Calu3 (cell line): ENCODE data around the gene RNF130. TPM values are rescaled to one million over a fixed set of nuclear protein-coding genes. Genes with fewer than 3 reads are reported as not detected.

Experiments used
- BruUV-seq: library from RNA; stranded (reverse); fragments of 400-500 nt; replicated peaks from 2 replicates; lab custom pipeline; 2021; lab: Mats Ljungman, UMichigan
- CTCF ChIA-PET: fragments of 300-600 bp; sonication (Branson Sonifier 250); formaldehyde crosslinking; loops from one replicate; lab custom pipeline; 2022; ENCODE audit warnings: antibody characterized with exemption; lab: Charles Lee
- DNase-seq: peaks from one replicate; pipeline ENCODE4 v3.0.0; 2022
- H3K27ac Mint-ChIP-seq: one replicate; pipeline ENCODE4 v1.8.0; 2022; ENCODE audit warnings: mixed read lengths; ENCODE audit not compliant: unreplicated experiment
- H3K27me3 Mint-ChIP-seq: one replicate; pipeline ENCODE4 v1.8.0; 2022; ENCODE audit warnings: mixed read lengths; ENCODE audit not compliant: unreplicated experiment
- H3K36me3 Mint-ChIP-seq: one replicate; pipeline ENCODE4 v1.8.0; 2022; ENCODE audit warnings: mild to moderate bottlenecking, moderate library complexity, mixed read lengths; ENCODE audit not compliant: insufficient read depth, unreplicated experiment
- H3K4me1 Mint-ChIP-seq: one replicate; pipeline ENCODE4 v1.8.0; 2022; ENCODE audit warnings: mild to moderate bottlenecking, low read depth, mixed read lengths; ENCODE audit not compliant: unreplicated experiment
- H3K4me3 Mint-ChIP-seq: one replicate; pipeline ENCODE4 v1.8.0; 2022; ENCODE audit warnings: mild to moderate bottlenecking, low read depth, moderate library complexity, mixed read lengths; ENCODE audit not compliant: unreplicated experiment
- H3K9me3 Mint-ChIP-seq: one replicate; pipeline ENCODE4 v1.8.0; 2022; ENCODE audit warnings: low read depth, mixed read lengths; ENCODE audit not compliant: unreplicated experiment
- intact Hi-C: fragments of 100-400 bp; cut with micrococcal nuclease; formaldehyde crosslinking; loops from one replicate; pipeline ENCODE4 v1.10.0; 2022; ENCODE audit not compliant: unreplicated experiment
- total RNA-seq: library from RNA; stranded (reverse); gene quantifications from 2 replicates; pipeline ENCODE4 v1.2.3, GENCODE V29; 2022
- TF ChIP-seq, protein P1 (sequence below): fragments of 200-600 bp; IDR thresholded peaks from one replicate; pipeline ENCODE4 v1.8.0; 2022; ENCODE audit warnings: antibody characterized with exemption; ENCODE audit not compliant: unreplicated experiment

RNF130 gene
- total RNA-seq, 1 experiment from 2014 or later = 34.0 TPM

DNA sequence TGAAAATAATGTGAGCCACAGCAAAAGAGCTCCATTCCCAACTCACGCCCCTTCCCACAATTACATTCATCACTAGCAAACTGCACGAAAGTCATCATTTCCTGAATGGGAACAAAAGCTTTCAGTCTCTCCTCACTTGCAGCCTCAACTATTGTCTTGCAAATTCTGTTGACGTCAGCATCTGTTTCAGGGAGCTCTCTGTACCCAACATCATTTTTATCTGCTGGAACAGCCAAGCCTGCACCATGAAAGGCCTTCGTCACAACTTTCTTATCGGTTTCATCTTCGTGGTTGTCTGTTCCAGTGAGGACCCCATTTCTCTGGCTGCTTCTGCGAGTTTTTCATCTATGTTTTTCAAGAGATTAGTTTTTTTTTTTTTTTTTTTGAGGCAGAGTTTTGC, 14.3 kb upstream of the RNF130 start:
- peaks cover 26% of the 10 kb centered on the region for H3K27me3 Mint-ChIP-seq
- peaks cover 13% of the 10 kb centered on the region for H3K36me3 Mint-ChIP-seq
- no peaks in the 10 kb centered on the region for H3K9me3 Mint-ChIP-seq
- BruUV-seq = no TSS peak
- no peak overlapping the region for H3K27ac Mint-ChIP-seq
- CTCF ChIA-PET = interaction anchor here (0.7 kb wide), 2 partner anchors 203 to 1525 kb away, joined by 3 read pairs; no protein-coding TSS in a partner anchor
- peak overlapping the region; percentile 24 for H3K4me3 Mint-ChIP-seq
- intact Hi-C loops = loop anchor here (10.0 kb wide), 1 partner anchor 171 kb away; no protein-coding TSS in a partner anchor
- DNase-seq = no peak
- TF ChIP-seq, protein P1, sequence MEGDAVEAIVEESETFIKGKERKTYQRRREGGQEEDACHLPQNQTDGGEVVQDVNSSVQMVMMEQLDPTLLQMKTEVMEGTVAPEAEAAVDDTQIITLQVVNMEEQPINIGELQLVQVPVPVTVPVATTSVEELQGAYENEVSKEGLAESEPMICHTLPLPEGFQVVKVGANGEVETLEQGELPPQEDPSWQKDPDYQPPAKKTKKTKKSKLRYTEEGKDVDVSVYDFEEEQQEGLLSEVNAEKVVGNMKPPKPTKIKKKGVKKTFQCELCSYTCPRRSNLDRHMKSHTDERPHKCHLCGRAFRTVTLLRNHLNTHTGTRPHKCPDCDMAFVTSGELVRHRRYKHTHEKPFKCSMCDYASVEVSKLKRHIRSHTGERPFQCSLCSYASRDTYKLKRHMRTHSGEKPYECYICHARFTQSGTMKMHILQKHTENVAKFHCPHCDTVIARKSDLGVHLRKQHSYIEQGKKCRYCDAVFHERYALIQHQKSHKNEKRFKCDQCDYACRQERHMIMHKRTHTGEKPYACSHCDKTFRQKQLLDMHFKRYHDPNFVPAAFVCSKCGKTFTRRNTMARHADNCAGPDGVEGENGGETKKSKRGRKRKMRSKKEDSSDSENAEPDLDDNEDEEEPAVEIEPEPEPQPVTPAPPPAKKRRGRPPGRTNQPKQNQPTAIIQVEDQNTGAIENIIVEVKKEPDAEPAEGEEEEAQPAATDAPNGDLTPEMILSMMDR = no peak
- H3K4me1 Mint-ChIP-seq = peaks cover 18% of the 10 kb centered on the region

DNA sequence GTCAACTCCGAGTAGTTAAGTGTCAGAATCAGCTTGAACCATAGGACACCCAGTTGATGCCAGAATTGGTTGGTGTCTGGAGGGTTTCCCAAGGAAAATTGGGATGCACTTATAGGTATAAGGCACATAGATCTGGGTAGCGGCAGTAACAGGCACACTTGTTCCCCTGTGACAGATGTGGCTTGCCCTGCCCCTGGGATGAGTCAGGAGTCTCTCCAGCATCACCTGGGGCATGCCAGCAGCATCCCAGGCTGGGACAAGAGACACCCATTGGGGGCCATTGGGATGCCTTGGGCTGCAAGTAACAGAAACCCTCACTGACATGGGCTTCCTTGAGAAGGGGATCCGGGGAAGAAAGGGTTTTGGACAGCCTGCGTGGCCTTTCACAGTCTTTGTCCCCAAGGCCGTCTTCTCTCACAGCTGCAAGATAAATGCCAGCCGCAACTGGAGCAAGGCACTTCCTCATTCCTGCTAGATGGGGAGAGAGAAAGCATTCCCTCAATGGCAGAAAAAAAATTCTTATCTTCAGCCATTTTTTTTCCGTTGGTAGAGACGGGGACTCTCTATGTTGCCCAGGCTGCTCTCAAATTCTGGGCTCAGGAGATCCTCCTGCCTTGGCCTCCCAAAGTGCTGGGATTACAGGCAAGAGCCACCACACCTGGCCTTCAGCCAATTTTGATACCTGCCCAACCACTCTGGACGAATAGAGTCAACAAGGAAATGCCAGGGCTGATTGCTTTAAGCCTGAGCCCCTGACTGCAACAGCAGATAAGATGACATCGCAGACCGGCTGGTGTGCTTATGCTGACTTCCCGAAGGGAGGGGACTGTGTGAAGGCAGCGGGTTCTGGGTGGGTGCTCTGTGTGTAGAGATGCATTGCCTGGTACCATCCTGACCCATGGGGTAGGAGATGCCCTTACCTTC, 13.3 kb upstream of the RNF130 start:
- Mint-ChIP-seq H3K27me3 (peaks cover 35% of the 10 kb centered on the region), H3K4me3 (peak overlapping the region; percentile 24), H3K36me3 (peaks cover 6% of the 10 kb centered on the region), H3K27ac (no peak overlapping the region), H3K4me1 (peaks cover 18% of the 10 kb centered on the region), H3K9me3 (no peaks in the 10 kb centered on the region)
- no TSS peak for BruUV-seq
- TF ChIP-seq, protein P1 = no peak
- CTCF ChIA-PET = no interaction called here
- intact Hi-C loops = loop anchor here (10.0 kb wide), 1 partner anchor 170 kb away; no protein-coding TSS in a partner anchor
- DNase-seq = peak; percentile 86

DNA sequence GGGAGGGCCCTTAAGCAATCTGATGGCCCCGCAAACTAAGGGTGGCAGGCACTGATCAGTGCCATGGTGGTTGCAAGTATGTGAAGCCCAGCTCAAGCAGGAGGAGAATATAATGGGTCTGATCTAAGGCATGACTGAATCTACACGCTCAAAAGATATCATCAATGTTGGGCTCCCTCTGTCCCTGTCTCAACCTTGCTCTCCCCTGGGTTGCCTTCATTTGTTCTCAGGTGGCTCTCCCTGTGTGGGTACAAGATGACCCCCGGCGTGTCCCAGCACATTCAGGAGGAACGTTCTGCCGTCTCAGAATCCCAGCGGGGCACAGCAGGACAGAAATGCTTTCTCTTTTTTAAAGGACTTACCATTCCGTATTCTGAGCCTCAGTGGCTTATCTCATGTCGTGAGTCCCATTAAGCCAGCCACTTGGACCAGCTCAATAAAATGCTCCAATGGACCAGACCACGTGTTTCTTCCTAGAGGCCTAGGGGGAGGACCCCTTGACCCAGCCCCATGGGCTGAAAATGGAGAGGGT, 12.0 kb upstream of the RNF130 start:
- intact Hi-C loops = loop anchor here (10.0 kb wide), 1 partner anchor 169 kb away; no protein-coding TSS in a partner anchor
- CTCF ChIA-PET = interaction anchor here (1.0 kb wide), 1 partner anchor 320 kb away, joined by 3 read pairs; no protein-coding TSS in a partner anchor
- Mint-ChIP-seq H3K9me3 (no peaks in the 10 kb centered on the region), H3K36me3 (no peaks in the 10 kb centered on the region), H3K27ac (no peak overlapping the region), H3K27me3 (peaks cover 49% of the 10 kb centered on the region), H3K4me3 (no peak overlapping the region), H3K4me1 (peaks cover 18% of the 10 kb centered on the region)
- no peak for DNase-seq
- no TSS peak for BruUV-seq
- TF ChIP-seq, protein P1 = no peak

DNA sequence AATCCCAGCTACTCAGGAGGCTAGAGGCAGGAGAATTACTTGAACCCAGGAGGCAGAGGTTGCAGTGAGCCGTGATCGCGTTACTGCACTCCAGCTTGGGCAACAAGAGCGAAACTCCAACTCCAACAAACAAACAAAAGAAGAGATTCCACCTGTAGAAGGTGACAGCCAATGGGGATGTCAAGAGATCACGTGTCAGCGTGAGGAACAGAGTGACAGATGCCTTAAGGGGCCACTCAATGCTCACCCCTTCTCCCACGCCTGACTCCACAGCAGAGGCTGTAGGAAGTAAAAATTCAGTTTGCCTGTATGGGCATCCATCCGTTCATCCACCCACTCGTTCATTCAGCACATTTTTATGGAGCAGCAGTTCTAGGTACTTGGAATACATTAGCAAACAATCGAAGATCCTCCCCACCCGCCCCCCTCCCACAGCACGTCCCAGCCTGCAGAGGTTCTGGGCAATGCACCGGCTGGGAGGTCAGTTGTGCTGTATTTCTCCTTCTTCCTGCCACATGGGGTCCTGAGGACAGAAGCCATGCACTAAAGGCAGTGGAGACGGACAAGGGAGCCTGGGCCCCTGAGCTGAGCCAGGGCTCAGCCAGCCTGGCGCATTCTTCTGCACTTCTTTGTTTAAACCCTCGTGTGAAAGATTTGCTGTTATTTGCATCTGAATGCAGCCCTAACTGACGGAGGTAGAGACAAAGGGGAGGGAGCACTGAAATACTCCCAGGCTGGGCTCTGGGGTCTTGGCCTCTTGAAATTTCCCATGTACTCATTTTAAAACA, 11.3 kb upstream of the RNF130 start:
- Mint-ChIP-seq H3K4me3 (no peak overlapping the region), H3K27ac (no peak overlapping the region), H3K27me3 (peaks cover 56% of the 10 kb centered on the region), H3K36me3 (no peaks in the 10 kb centered on the region), H3K4me1 (peaks cover 18% of the 10 kb centered on the region), H3K9me3 (no peaks in the 10 kb centered on the region)
- TF ChIP-seq, protein P1 = no peak
- no TSS peak for BruUV-seq
- CTCF ChIA-PET = interaction anchor here (0.6 to 1.0 kb wide), 2 partner anchors 320 to 427 kb away, joined by 3 read pairs; no protein-coding TSS in a partner anchor
- no peak for DNase-seq
- intact Hi-C loops = loop anchor here (10.0 kb wide), 1 partner anchor 168 kb away; no protein-coding TSS in a partner anchor
